LHCN-M2 (cell line): Measurements from ENCODE around the gene PBOV1. TPM values are rescaled to one million over a fixed set of nuclear protein-coding genes. Genes with fewer than 3 reads are reported as not detected.
A peak's percentile ranks its signal among the peaks of the same experiment; 100 is the strongest.

Source experiments
- DNase-seq: peaks from one replicate; pipeline ENCODE4 v3.0.0-alpha.2; 2012; ENCODE audit warnings: low read depth
- polyA plus RNA-seq: library from polyadenylated mRNA; unstranded; fragments of >200 nt; gene quantifications from one replicate; pipeline ENCODE4 v1.2.1, GENCODE V29; 2012; ENCODE audit warnings: missing spikeins
- total RNA-seq: library from RNA; depleted of rRNA; stranded (reverse); fragments of >200 nt; gene quantifications from 2 replicates; pipeline ENCODE4 v1.2.3, GENCODE V29; 2014; rRNA removed

Gene PBOV1
- total RNA-seq, result not detected in 2 replicates
- not detected for polyA plus RNA-seq

- no peak for DNase-seq
Observed at GRCh38 chr6:138218449-138218848, at the start of gene PBOV1. Gene PBOV1 (minus strand): TSS chr6:138218491. CDS start chr6:138218395, 96 bp downstream.

GRCh38 chr6:138266095-138266494 is 47.8 kb upstream of the PBOV1 start:
- no peak for DNase-seq

- DNase-seq, result no peak
Observed at GRCh38 chr6:138264372-138264880, 46.1 kb upstream of the PBOV1 start.

GRCh38 chr6:138263963-138264362 is 45.7 kb upstream of the PBOV1 start:
- DNase-seq, result no peak

GRCh38 chr6:138261116-138261780 is 43.0 kb upstream of the PBOV1 start:
- DNase-seq, result no peak

- DNase-seq, result no peak
Observed at GRCh38 chr6:138258991-138259390, 40.7 kb upstream of the PBOV1 start.

GRCh38 chr6:138258197-138258596 is 39.9 kb upstream of the PBOV1 start:
- no peak for DNase-seq

- no peak for DNase-seq
Observed at GRCh38 chr6:138257638-138258040, 39.3 kb upstream of the PBOV1 start.

- no peak for DNase-seq
Observed at GRCh38 chr6:138255443-138255842, 37.2 kb upstream of the PBOV1 start.

- no peak for DNase-seq
Observed at GRCh38 chr6:138253731-138254130, 35.4 kb upstream of the PBOV1 start.

GRCh38 chr6:138250513-138251247 is 32.4 kb upstream of the PBOV1 start:
- no peak for DNase-seq

- no peak for DNase-seq
Observed at GRCh38 chr6:138250053-138250452, 31.8 kb upstream of the PBOV1 start.

- DNase-seq, result no peak
Observed at GRCh38 chr6:138248878-138249277, 30.6 kb upstream of the PBOV1 start.

GRCh38 chr6:138248011-138248410 is 29.7 kb upstream of the PBOV1 start:
- no peak for DNase-seq

GRCh38 chr6:138246650-138247440 is 28.6 kb upstream of the PBOV1 start:
- peak; percentile 3 for DNase-seq

GRCh38 chr6:138245751-138246150 is 27.5 kb upstream of the PBOV1 start:
- no peak for DNase-seq

GRCh38 chr6:138242987-138243592 is 24.8 kb upstream of the PBOV1 start:
- DNase-seq, result no peak

- DNase-seq, result no peak
Observed at GRCh38 chr6:138241934-138242333, 23.6 kb upstream of the PBOV1 start.

- DNase-seq, result no peak
Observed at GRCh38 chr6:138241381-138241780, 23.1 kb upstream of the PBOV1 start.

GRCh38 chr6:138240476-138241245 is 22.4 kb upstream of the PBOV1 start:
- DNase-seq, result peak; percentile 19

- no peak for DNase-seq
Observed at GRCh38 chr6:138239774-138240173, 21.5 kb upstream of the PBOV1 start.
